H9 (cell line): ENCODE results near the gene PTN. TPM values are rescaled to one million over a fixed set of nuclear protein-coding genes. Genes with fewer than 3 reads are reported as not detected.

ENCODE experiments used
- DNase-seq: peaks from one replicate; pipeline ENCODE4 v3.0.0-alpha.2; 2017
- H2AFZ ChIP-seq: one replicate; pipeline ENCODE4 v1.6.1; 2013; ENCODE audit warnings: mild to moderate bottlenecking, low read length, control low read depth, moderate library complexity
- H2AK5ac ChIP-seq: 2 replicates; pipeline ENCODE4 v1.6.1; 2013; ENCODE audit warnings: low read length, control low read depth, mixed read lengths; ENCODE audit not compliant: insufficient read length
- H2BK120ac ChIP-seq: one replicate; pipeline ENCODE4 v1.6.1; 2013; ENCODE audit warnings: low read depth, mild to moderate bottlenecking, low read length, control low read depth, inconsistent platforms; ENCODE audit not compliant: poor library complexity, severe bottlenecking
- H2BK12ac ChIP-seq: 2 replicates; pipeline ENCODE4 v1.6.1; 2013; ENCODE audit warnings: low read length, control low read depth, mixed read lengths, low read depth; ENCODE audit not compliant: insufficient read length
- H2BK15ac ChIP-seq: 2 replicates; pipeline ENCODE4 v1.6.1; 2013; ENCODE audit warnings: low read depth, low read length, control low read depth
- H2BK20ac ChIP-seq: one replicate; pipeline ENCODE4 v1.6.1; 2013; ENCODE audit warnings: low read depth, mild to moderate bottlenecking, low read length, control low read depth, inconsistent platforms; ENCODE audit not compliant: poor library complexity, severe bottlenecking
- H2BK5ac ChIP-seq: 2 replicates; pipeline ENCODE4 v1.6.1; 2013; ENCODE audit warnings: low read length, control low read depth, mixed read lengths; ENCODE audit not compliant: insufficient read length
- H3K14ac ChIP-seq: 2 replicates; pipeline ENCODE4 v1.6.1; 2013; ENCODE audit warnings: low read length, control low read depth; ENCODE audit not compliant: insufficient read depth
- H3K18ac ChIP-seq: 2 replicates; pipeline ENCODE4 v1.6.1; 2013; ENCODE audit warnings: low read depth, mild to moderate bottlenecking, mixed read lengths, low read length, control low read depth; ENCODE audit not compliant: insufficient read length
- H3K23ac ChIP-seq: 2 replicates; pipeline ENCODE4 v1.6.1; 2013; ENCODE audit warnings: low read length, control low read depth, mixed read lengths, low read depth; ENCODE audit not compliant: insufficient read length
- H3K23me2 ChIP-seq: 2 replicates; pipeline ENCODE4 v1.6.1; 2013; ENCODE audit warnings: low read depth, mild to moderate bottlenecking, mixed read lengths, low read length, control low read depth; ENCODE audit not compliant: insufficient read length, poor library complexity, severe bottlenecking
- H3K27ac ChIP-seq: 2 replicates; pipeline ENCODE4 v1.5.1; 2013; ENCODE audit warnings: low read length, control low read depth, mixed read lengths, low read depth; ENCODE audit not compliant: insufficient read length
- H3K27me3 ChIP-seq: 2 replicates; pipeline ENCODE4 v1.6.1; 2013; ENCODE audit warnings: low read length, control low read depth, inconsistent platforms; ENCODE audit not compliant: insufficient read depth
- H3K4ac ChIP-seq: 2 replicates; pipeline ENCODE4 v1.6.1; 2013; ENCODE audit warnings: low read depth, mild to moderate bottlenecking, control low read depth, inconsistent platforms, low read length, moderate library complexity
- H3K4me1 ChIP-seq: 2 replicates; pipeline ENCODE4 v1.6.1; 2013; ENCODE audit warnings: low read length, control low read depth, inconsistent platforms; ENCODE audit not compliant: insufficient read depth
- H3K4me2 ChIP-seq: 2 replicates; pipeline ENCODE4 v1.6.1; 2013; ENCODE audit warnings: low read length, control low read depth, mixed read lengths; ENCODE audit not compliant: insufficient read length, insufficient read depth
- H3K56ac ChIP-seq: 2 replicates; pipeline ENCODE4 v1.6.1; 2013; ENCODE audit warnings: low read depth, mild to moderate bottlenecking, mixed read lengths, low read length, control low read depth; ENCODE audit not compliant: insufficient read length
- H3K79me1 ChIP-seq: 2 replicates; pipeline ENCODE4 v1.6.1; 2013; ENCODE audit warnings: low read depth, mild to moderate bottlenecking, moderate library complexity, low read length, control low read depth, inconsistent platforms; ENCODE audit not compliant: insufficient read depth, poor library complexity, severe bottlenecking
- H3K79me2 ChIP-seq: 2 replicates; pipeline ENCODE4 v1.6.1; 2013; ENCODE audit warnings: low read length, control low read depth, inconsistent platforms; ENCODE audit not compliant: insufficient read depth
- H3K9ac ChIP-seq: 2 replicates; pipeline ENCODE4 v1.6.1; 2013; ENCODE audit warnings: low read length, control low read depth, mixed read lengths; ENCODE audit not compliant: insufficient read length; ENCODE audit errors: extremely low read depth
- H3K9me3 ChIP-seq: one replicate; pipeline ENCODE4 v1.6.1; 2013; ENCODE audit warnings: low read depth, low read length, inconsistent platforms; ENCODE audit not compliant: control insufficient read depth
- H3T11ph ChIP-seq: one replicate; pipeline ENCODE4 v1.6.1; 2013; ENCODE audit warnings: mild to moderate bottlenecking, low read length, control low read depth, inconsistent platforms
- H4K20me1 ChIP-seq: one replicate; pipeline ENCODE4 v1.6.1; 2013; ENCODE audit not compliant: control insufficient read depth, insufficient read length, insufficient read depth
- H4K5ac ChIP-seq: 2 replicates; pipeline ENCODE4 v1.6.1; 2013; ENCODE audit warnings: low read depth, mild to moderate bottlenecking, mixed read lengths, low read length, control low read depth; ENCODE audit not compliant: insufficient read length
- H4K8ac ChIP-seq: replicated peaks from 2 replicates; pipeline ENCODE4 v1.6.1; 2013; ENCODE audit warnings: low read length, control low read depth, mixed read lengths, low read depth; ENCODE audit not compliant: insufficient read length
- H4K91ac ChIP-seq: 2 replicates; pipeline ENCODE4 v1.6.1; 2013; ENCODE audit warnings: low read depth, mild to moderate bottlenecking, moderate library complexity, mixed read lengths, low read length, control low read depth; ENCODE audit not compliant: insufficient read length
- H3K27ac Mint-ChIP-seq, 3 experiments: 2 replicates in 2 of 3; 3 replicates in 1 of 3; pipeline ENCODE4 v1.8.0; 2020 to 2021; ENCODE audit warnings: mixed read lengths in 3 of 3, mild to moderate bottlenecking in 1 of 3, moderate library complexity in 1 of 3
- H3K27me3 Mint-ChIP-seq: 2 replicates; pipeline ENCODE4 v1.8.0; 2021; ENCODE audit warnings: low read depth, mild to moderate bottlenecking, moderate library complexity, mixed read lengths
- H3K36me3 Mint-ChIP-seq, 3 experiments: 2 replicates in 2 of 3; 3 replicates in 1 of 3; pipeline ENCODE4 v1.8.0; 2020 to 2021; ENCODE audit warnings: low read depth in 3 of 3, mixed read lengths in 3 of 3; ENCODE audit not compliant: insufficient read depth in 1 of 3
- H3K4me1 Mint-ChIP-seq, 2 experiments: 2 replicates each; pipeline ENCODE4 v1.8.0; 2020; ENCODE audit warnings: mixed read lengths in 2 of 2
- H3K4me3 Mint-ChIP-seq, 2 experiments: 2 replicates in 1 of 2; 3 replicates in 1 of 2; pipeline ENCODE4 v1.8.0; 2020 to 2021; ENCODE audit warnings: mild to moderate bottlenecking in 2 of 2, mixed read lengths in 2 of 2, moderate library complexity in 1 of 2
- H3K9me3 Mint-ChIP-seq, 2 experiments: 2 replicates in 1 of 2; 3 replicates in 1 of 2; pipeline ENCODE4 v1.8.0; 2020; ENCODE audit warnings: mild to moderate bottlenecking in 2 of 2, mixed read lengths in 2 of 2, moderate library complexity in 1 of 2
- WGBS: extraction: QIAGEN DNeasy Blood & Tissue Kit; methylation state at CpG from one replicate; pipeline ENCODE4 v1.1.7; 2013; ENCODE audit warnings: missing lambda C conversion rate, low lambda C conversion rate, mixed read lengths; ENCODE audit not compliant: insufficient read length; ENCODE audit errors: extremely low coverage; 5-methylcytosine and 5-hydroxymethylcytosine counted together
- total RNA-seq: library from RNA; stranded (reverse); gene quantifications from 2 replicates; pipeline ENCODE4 v1.2.1, GENCODE V29; 2021
- TF ChIP-seq, protein P1 (sequence below): fragments of 200-600 bp; sonication (generic); conservative IDR thresholded peaks from 3 replicates; pipeline ENCODE4 v1.8.0; 2021; ENCODE audit warnings: antibody characterized with exemption, mild to moderate bottlenecking

Gene PTN
- total RNA-seq, 1 experiment from 2014 or later, result 16.5 TPM

DNA sequence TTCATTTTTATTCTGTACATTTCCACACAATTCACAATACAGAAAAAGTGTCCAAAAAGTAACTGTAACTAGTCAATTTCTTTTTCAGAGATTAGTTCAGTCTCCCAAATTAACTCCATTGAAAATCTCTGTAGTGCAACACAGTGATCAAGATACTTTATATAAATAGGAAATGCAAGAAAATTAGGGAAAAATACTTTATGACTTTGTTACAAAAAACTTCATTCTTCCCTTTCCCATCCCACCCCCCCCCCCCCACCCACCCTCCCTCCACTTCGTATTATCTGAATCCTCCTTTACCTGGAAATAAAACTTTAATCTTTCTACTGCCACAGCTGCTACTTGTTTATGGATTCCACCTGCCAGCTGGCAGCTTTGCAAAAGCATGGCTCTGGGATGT lies 37.5 kb upstream of the PTN start:
- H3K4me1 Mint-ChIP-seq, result no peaks in the 10 kb centered on the region
- H2BK5ac ChIP-seq, result no peak overlapping the region

More for the DNA sequence above, 37.5 kb upstream of the PTN start:
- TF ChIP-seq, protein P1, sequence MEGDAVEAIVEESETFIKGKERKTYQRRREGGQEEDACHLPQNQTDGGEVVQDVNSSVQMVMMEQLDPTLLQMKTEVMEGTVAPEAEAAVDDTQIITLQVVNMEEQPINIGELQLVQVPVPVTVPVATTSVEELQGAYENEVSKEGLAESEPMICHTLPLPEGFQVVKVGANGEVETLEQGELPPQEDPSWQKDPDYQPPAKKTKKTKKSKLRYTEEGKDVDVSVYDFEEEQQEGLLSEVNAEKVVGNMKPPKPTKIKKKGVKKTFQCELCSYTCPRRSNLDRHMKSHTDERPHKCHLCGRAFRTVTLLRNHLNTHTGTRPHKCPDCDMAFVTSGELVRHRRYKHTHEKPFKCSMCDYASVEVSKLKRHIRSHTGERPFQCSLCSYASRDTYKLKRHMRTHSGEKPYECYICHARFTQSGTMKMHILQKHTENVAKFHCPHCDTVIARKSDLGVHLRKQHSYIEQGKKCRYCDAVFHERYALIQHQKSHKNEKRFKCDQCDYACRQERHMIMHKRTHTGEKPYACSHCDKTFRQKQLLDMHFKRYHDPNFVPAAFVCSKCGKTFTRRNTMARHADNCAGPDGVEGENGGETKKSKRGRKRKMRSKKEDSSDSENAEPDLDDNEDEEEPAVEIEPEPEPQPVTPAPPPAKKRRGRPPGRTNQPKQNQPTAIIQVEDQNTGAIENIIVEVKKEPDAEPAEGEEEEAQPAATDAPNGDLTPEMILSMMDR, result no peak
- H2AFZ ChIP-seq, result no peak overlapping the region
- Mint-ChIP-seq H3K4me3 (no peak overlapping the region), H3K9me3 (no peaks in the 10 kb centered on the region; a peak in 2 of 5 replicates), H3K27ac (no peak overlapping the region), H3K36me3 (no peaks in the 10 kb centered on the region), H3K27me3 (no peaks in the 10 kb centered on the region)
- no peak overlapping the region for H3K56ac ChIP-seq
- no peaks in the 10 kb centered on the region for H3K9me3 ChIP-seq
- H3K27me3 ChIP-seq, result no peaks in the 10 kb centered on the region
- no peak overlapping the region for H3K4ac ChIP-seq
- no peak overlapping the region for H4K5ac ChIP-seq
- no peak overlapping the region for H2AK5ac ChIP-seq
- H4K91ac ChIP-seq, result no peak overlapping the region
- no peak overlapping the region for H3T11ph ChIP-seq
- no peaks in the 10 kb centered on the region; the same call in 1 of the 2 replicates for H3K4me1 ChIP-seq
- H2BK12ac ChIP-seq, result no peak overlapping the region
- no peak overlapping the region for H3K27ac ChIP-seq
- H3K18ac ChIP-seq, result no peak overlapping the region
- no peak for DNase-seq
- H2BK20ac ChIP-seq, result no peak overlapping the region
- H2BK120ac ChIP-seq, result no peak overlapping the region
- no peak overlapping the region for H3K4me2 ChIP-seq
- H3K79me1 ChIP-seq, result no peaks in the 10 kb centered on the region
- no peak overlapping the region for H2BK15ac ChIP-seq
- no peaks in the 10 kb centered on the region for H3K23me2 ChIP-seq
- no peak overlapping the region for H4K8ac ChIP-seq
- no peak overlapping the region for H3K9ac ChIP-seq
- no peak overlapping the region for H3K14ac ChIP-seq
- WGBS, result no CpG with 5 or more reads among the region's 1 CpG
- H4K20me1 ChIP-seq, result no peaks in the 10 kb centered on the region
- no peaks in the 10 kb centered on the region for H3K79me2 ChIP-seq
- H3K23ac ChIP-seq, result no peak overlapping the region
